Right lobe of liver (tissue), 6 donors: ENCODE measurements around the gene PLA2G2C. TPM values are rescaled to one million over a fixed set of nuclear protein-coding genes. Genes with fewer than 3 reads are reported as not detected.
A peak's percentile ranks its signal among the peaks of the same experiment; 100 is the strongest.
"Not testable (repeated sequence)": the region's sequence is repeated elsewhere in the genome, so short reads cannot be mapped to it uniquely, and the experiment has no call there.

ENCODE experiments used
- ATAC-seq, 4 donors: fragments of 200-7000 bp; cut with Tn5 transposase; one replicate each; pipeline ENCODE4 v1.9.1; 2020; ENCODE audit warnings: mild to moderate bottlenecking in 4 of 4, moderate library complexity in 4 of 4
- DNase-seq, 3 donors: peaks; one replicate each; pipeline ENCODE4 v3.0.0-alpha.2; 2020
- H3K27ac ChIP-seq, 3 donors: fragments of 200-600 bp; one replicate each; pipeline ENCODE4 v1.8.0; 2022
- H3K27me3 ChIP-seq, 2 donors: fragments of 200-600 bp; one replicate each; pipeline ENCODE4 v1.8.0; 2022
- H3K36me3 ChIP-seq, 4 donors: fragments of 200-600 bp; sonication (generic) in 1 of 4; one replicate each; pipeline versions ENCODE4 v1.5.1 to v1.8.0; 2017 to 2022; ENCODE audit warnings: control low read depth in 1 of 4
- H3K4me1 ChIP-seq, 4 donors: fragments of 200-600 bp; sonication (generic) in 1 of 4; one replicate each; pipeline versions ENCODE4 v1.5.1 to v1.8.0; 2017 to 2022; ENCODE audit warnings: control low read depth in 1 of 4
- H3K4me3 ChIP-seq, 3 donors: fragments of 200-600 bp; one replicate each; pipeline ENCODE4 v1.8.0; 2022
- H3K9me3 ChIP-seq, 4 donors: fragments of 200-600 bp; sonication (generic) in 1 of 4; one replicate each; pipeline versions ENCODE4 v1.5.1 to v1.8.0; 2017 to 2022; ENCODE audit warnings: control low read depth in 1 of 4
- CTCF ChIP-seq, 4 donors: fragments of 200-600 bp in 3 of 4; fragments of 450-650 bp in 1 of 4; IDR thresholded peaks; one replicate each; pipeline versions ENCODE4 v1.5.1 to v1.8.0; 2016 to 2022; ENCODE audit warnings: antibody characterized with exemption in 4 of 4, mild to moderate bottlenecking in 2 of 4
- POLR2A ChIP-seq: fragments of 450-650 bp; IDR thresholded peaks from one replicate; pipeline ENCODE4 v1.6.1; 2017; ENCODE audit warnings: antibody characterized with exemption, mild to moderate bottlenecking
- WGBS: methylation state at CpG from one replicate; pipeline ENCODE4 v1.1.6; 2018; ENCODE audit warnings: low coverage, low lambda C conversion rate; ENCODE audit not compliant: insufficient coverage; ENCODE audit errors: missing lambda C conversion rate; 5-methylcytosine and 5-hydroxymethylcytosine counted together
- intact Hi-C, 2 donors: fragments of 100-400 bp; cut with DNase I; formaldehyde crosslinking; loops; one replicate each; pipeline versions ENCODE4 v1.11.2 to v1.14.1; 2022
- total RNA-seq, 6 experiments: library from RNA; depleted of rRNA in 2 of 6; stranded (reverse); fragments of >200 nt in 2 of 6; fragmentation: NEBNext Ultra II Directional in 3 of 6; extraction: Animal tissue kit (Norgen Biotek cat#: 25700) in 3 of 6; gene quantifications; one replicate each; pipeline versions ENCODE4 v1.1.0 to v1.2.4, GENCODE V29; 2016 to 2023
- donor health status: DM: no; HTN: yes; CAD: no.
- donor health status: DM: no; HTN: no; CAD: no.
- donor health status: DM: no; HTN: no; CAD: no.
- donor health status: DM: no; HTN: yes; CAD: no.
- donor health status: DM: no; HTN: yes; CAD: no.

Gene PLA2G2C
- total RNA-seq, 6 experiments from 2014 or later, result not detected

GRCh38 chr1:20137055-20137454, 49.3 kb downstream of the PLA2G2C start:
- ATAC-seq (no peak), DNase-seq (no peak)
- H3K4me3 ChIP-seq, result no peak overlapping the region
- intact Hi-C loops, result no loop called here
- WGBS, result no CpG with 5 or more reads among the region's 4 CpGs
- no peaks in the 10 kb centered on the region for H3K9me3 ChIP-seq
- no peaks in the 10 kb centered on the region for H3K4me1 ChIP-seq
- TF ChIP-seq POLR2A (no peak), CTCF (IDR thresholded peaks at IDR 0.05) (no peak)
- no peak overlapping the region for H3K27ac ChIP-seq
- H3K36me3 ChIP-seq, result no peaks in the 10 kb centered on the region
- H3K27me3 ChIP-seq, result no peaks in the 10 kb centered on the region

GRCh38 chr1:20136249-20136648, 50.1 kb downstream of the PLA2G2C start:
- Histone ChIP-seq H3K9me3 (no peaks in the 10 kb centered on the region), H3K4me3 (no peak overlapping the region), H3K4me1 (no peaks in the 10 kb centered on the region), H3K36me3 (no peaks in the 10 kb centered on the region), H3K27ac (no peak overlapping the region), H3K27me3 (no peaks in the 10 kb centered on the region)
- 89% methylated on average over 3 of the region's 3 CpGs for WGBS
- no peak for TF ChIP-seq CTCF (IDR thresholded peaks at IDR 0.05)
- no peak for TF ChIP-seq POLR2A
- no peak for ATAC-seq
- peak in 1 of 3 donors; percentile 3 for DNase-seq
- intact Hi-C loops, result no loop called here

- 84% methylated on average over 3 of the region's 3 CpGs for WGBS
- Histone ChIP-seq H3K4me1 (no peaks in the 10 kb centered on the region), H3K4me3 (no peak overlapping the region), H3K27ac (no peak overlapping the region), H3K27me3 (no peaks in the 10 kb centered on the region), H3K9me3 (no peaks in the 10 kb centered on the region), H3K36me3 (no peaks in the 10 kb centered on the region)
- intact Hi-C loops, result no loop called here
- no peak for TF ChIP-seq POLR2A
- TF ChIP-seq CTCF (IDR thresholded peaks at IDR 0.05), result no peak
- ATAC-seq, result no peak
- DNase-seq, result no peak
Measured at GRCh38 chr1:20134995-20135394, 51.3 kb downstream of the PLA2G2C start.

- H3K27me3 ChIP-seq, H3K36me3 ChIP-seq, intact Hi-C loops, DNase-seq, H3K9me3 ChIP-seq, ATAC-seq, H3K4me3 ChIP-seq, H3K27ac ChIP-seq, H3K4me1 ChIP-seq: not testable (repeated sequence)
- 92% methylated on average over 2 of the region's 3 CpGs for WGBS
Measured at GRCh38 chr1:20130518-20130917, 55.8 kb downstream of the PLA2G2C start.

GRCh38 chr1:20126806-20127440, 59.4 kb downstream of the PLA2G2C start:
- peak in 1 of 4 donors; percentile 20 for ATAC-seq

More at GRCh38 chr1:20126806-20127440, 59.4 kb downstream of the PLA2G2C start:
- intact Hi-C loops, result no loop called here
- Histone ChIP-seq H3K27me3 (no peaks in the 10 kb centered on the region), H3K4me1 (no peaks in the 10 kb centered on the region), H3K36me3 (no peaks in the 10 kb centered on the region), H3K9me3 (no peaks in the 10 kb centered on the region), H3K27ac (no peak overlapping the region), H3K4me3 (no peak overlapping the region)
- peak in 1 of 3 donors; percentile 34 for DNase-seq
- TF ChIP-seq POLR2A, result no peak
- TF ChIP-seq CTCF (IDR thresholded peaks at IDR 0.05), result no peak
- WGBS, result 100% methylated on average over 3 of the region's 10 CpGs
